Hematopoietic multipotent progenitor cell (in vitro differentiated cells): ENCODE results near the gene LIN37. TPM values are rescaled to one million over a fixed set of nuclear protein-coding genes. Genes with fewer than 3 reads are reported as not detected.

Experiments used
- DNase-seq, 3 donors: peaks; one replicate each; pipeline ENCODE4 v3.0.0-alpha.2; 2011 to 2015; ENCODE audit warnings: low read depth in 2 of 3, low spot score in 2 of 3
- total RNA-seq: library from RNA; depleted of rRNA; stranded (reverse); fragments of >200 nt; gene quantifications from one replicate; pipeline ENCODE4 v1.2.3, GENCODE V29; 2012

Gene LIN37, protein sequence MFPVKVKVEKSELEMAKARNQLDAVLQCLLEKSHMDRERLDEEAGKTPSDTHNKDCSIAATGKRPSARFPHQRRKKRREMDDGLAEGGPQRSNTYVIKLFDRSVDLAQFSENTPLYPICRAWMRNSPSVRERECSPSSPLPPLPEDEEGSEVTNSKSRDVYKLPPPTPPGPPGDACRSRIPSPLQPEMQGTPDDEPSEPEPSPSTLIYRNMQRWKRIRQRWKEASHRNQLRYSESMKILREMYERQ
- total RNA-seq: 11.6 TPM

DNA sequence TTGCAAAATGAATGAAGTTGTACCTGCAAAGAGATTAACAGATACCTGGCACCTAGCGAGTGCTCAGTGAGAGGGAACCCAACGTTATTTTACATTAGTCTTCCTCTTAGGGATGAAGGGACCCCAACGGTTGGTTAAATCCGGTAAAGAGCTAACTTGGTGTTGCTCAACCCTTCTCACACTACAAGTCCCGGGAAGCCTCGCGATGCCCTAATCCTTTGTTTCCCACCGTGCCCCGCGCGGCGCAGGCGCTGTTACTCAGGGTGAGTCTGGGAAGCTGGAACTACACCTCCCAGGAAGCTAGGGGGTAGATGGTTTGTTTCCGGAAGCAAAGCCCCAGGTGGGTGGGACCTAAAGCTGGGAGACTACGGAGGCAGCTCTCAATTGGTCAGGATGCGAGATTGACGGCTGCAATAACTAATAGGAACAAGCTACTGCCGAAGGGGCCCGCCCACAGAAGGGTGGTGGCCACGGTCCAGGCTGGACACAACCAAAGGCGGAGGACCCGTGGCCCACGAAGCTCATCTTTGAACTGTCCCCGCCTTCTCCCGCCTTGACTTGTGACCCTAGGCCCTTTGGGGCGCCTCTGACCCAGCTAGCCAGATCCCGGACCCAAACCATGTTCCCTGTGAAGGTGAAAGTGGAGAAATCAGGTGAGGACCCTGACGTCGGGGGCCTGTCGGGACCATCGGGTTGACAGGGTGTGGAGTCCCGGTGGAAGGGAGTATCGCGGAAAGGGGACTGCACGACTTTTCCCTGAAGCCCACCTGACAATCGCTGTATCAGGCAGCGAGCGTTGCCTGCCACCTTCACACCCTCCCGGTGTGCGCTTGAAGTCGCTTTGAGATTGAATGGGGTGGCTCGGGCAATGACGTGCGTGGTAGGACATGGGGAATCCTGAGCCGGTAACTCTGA is at the start of gene LIN37:
LIN37 (plus strand) TSS at position 471 of the 915 bp plus-strand sequence; CDS start at position 620, 149 bp downstream.
- DNase-seq: peak; percentile 95 to 100 (median 99)

DNA sequence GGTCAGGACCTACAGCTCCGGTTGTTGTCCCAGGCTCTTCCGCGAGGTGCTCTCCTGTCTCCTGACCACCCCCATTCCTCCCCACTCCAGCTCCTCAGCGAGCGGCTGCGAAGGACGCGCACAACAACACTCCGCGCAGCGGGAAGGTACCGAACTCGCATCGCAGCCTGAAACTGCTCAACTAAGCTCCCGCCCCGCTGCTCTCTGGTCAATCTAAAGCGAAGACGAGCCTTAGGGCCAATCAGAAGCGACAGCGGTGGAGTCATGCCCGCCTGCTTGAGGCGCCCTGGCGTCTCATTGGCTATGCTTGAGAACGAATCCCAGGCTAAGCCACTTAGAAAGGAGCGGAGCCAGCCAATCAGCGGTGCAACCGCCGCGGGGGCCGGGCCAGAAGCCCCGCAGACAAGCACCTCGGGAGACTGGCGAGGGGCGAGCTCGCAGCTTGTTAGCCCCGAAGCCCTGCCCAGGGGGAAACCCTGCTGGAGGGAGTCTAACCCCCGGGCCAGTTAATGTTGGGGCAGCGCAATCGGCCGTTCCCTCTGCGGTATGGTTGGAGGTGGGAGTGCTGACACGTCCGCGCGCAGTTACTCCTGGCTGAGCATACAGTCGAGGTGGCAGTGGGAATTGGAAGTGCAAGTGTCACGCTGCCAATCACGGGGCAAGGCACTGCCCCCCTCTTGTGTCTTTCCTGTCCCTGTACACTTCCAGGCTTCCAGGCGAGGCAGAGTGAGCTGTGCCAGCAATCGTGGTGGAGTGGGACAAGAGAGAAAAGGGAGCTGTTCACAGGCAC is 46.0 kb upstream of the LIN37 start:
- peak; percentile 76 to 97 (median 96) for DNase-seq

DNA sequence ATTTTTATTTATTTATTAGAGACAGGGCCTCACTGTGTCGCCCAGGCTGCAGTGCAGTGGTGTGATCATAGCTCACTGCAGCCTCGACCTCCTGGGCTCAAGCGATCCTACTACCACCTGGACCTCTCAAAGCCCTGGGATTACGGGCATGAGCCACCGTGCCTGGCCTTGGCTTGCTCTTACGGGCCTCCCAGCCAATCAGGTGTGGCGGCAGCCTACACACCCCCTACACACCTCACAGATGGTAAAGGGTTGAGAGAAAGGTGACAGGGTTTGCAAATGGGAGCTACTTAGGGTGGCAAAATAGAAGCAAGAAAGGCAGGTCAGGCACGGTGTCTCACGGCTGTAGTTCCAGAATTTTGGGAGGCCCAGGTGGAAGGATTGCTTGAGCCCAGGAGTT is 45.0 kb upstream of the LIN37 start:
- no peak for DNase-seq

DNA sequence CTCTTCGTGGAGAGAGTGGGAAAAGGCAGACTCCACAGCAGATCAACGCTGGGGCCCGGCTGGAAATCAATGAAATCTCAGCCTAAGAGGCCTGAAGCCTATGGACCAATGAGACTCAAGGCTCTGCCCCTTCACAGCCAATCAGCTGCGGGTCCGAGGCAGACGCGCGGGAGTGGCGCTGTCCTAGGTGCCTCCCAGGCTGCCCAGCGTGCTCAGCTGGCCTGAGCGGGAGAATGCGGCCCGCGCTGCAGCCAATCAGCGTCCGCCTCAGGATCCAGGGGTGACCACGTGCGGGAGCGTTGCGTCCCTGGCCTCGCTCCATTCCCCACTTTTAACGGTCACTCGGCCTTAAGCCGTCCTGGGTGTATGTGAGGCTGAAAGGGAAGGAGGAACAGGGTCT is 44.2 kb upstream of the LIN37 start, which contains the start of gene ZBTB32:
ZBTB32 (plus strand) TSS at position 341 of the 400 bp plus-strand sequence. CDS start 10,069 bp downstream, outside the sequence.
- peak in 1 of 3 donors; percentile 60 for DNase-seq

DNA sequence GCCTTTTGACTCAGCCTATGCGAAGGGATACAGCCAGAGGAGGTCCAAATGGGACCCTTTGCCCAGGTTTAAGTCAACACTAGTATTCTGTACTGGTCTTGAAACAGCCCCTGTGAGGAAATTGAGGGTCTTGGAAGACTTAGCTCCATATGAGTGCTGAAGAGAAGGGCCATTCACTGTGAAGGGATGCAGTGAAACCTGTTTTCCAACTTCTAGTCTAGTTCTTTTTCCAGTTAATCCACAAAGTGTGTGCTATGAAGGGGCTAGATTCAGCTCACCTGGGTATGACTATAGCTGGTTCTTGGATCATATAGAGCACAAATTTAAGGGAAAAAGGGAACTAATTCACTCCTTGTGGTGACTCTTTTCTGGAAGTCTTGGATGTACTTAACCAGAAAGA is 40.0 kb upstream of the LIN37 start:
- no peak for DNase-seq

DNA sequence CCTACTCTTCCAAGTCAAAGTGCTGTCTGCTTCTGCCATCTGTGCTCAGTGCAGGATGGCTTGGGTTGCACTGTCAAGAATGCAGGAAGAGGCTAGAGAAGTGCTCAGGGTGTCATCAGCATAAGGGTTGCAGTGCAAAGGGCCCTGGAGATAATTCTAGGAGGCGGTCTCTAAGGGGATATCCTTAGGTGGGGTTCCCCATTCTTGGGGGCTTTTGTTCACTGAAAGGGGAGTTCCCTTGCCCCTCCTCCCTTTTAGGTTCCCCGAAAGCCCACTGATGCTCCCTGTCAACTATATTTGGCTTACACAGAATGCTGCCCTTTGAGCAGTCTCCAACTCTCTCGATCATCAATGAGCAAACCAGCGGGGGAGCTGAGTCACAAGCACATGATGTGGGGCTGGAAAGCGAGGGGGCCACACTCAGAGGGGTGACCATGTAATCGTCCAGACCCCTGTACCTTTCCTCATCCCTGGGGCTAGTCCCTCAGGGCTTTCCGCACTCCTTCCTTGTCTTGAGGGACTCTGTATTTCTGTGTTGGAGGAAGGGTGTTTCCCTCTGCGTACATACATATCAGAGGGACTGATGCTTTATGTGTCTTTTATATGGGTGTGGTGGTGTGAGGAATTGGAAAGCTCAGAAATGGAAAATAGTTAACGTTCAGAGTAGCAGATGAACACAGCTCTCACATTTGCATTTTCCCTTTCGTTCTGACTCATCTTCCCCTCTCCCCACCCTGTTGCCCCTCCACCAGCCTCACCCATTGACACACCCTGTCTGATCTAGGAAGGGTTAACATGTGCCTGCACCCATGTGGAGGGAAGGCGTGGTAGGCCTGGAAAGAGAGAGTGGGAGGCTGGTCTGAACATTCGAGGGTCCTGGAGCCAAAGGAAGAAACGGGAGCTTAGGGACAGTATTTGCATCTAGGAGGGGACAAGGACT is 37.3 kb upstream of the LIN37 start:
- DNase-seq: no peak

DNA sequence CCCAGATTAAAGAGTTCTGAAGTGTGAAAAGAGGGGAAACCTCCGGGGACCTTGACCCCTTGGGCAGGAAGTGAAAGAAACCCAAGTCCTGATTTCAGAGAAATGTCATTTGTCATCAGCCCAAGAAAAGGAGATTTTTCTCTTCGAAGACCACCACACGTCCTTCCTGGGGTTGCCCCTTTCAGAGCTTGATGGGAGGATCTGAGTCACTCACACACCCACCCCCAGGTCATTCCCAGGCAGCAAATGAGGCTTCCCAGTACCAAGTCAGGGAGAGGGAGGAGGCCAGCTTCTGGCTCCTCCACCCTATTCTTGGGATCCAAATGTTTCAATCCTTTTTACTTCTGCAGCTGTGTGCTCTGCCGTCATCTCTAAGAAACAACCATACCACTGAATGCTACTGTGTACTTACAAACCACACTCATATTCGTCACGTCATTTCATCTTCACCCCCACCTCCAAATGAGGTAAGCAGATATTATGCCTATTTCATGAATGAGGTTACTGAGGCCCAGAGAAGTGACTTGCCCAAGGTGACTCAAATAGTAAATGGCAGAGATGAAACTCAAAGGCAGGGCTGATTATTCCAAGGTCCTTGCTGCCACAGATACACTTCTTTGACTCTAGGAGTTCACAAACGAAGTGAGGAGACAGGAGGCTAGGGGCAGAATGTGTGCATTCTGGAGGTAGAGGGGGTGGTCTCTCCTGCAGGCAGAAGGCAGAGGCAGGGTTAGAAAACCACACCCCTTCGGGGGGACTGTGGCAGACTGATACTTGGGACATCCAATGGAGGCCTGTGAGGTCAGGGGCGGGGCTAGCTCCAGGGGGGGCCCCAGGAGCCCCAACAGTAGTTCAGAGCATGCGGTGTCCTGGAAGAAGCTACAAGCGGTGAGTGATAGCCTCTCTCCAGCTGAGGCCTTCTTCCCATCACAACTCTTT is 35.5 kb upstream of the LIN37 start:
- no peak for DNase-seq

DNA sequence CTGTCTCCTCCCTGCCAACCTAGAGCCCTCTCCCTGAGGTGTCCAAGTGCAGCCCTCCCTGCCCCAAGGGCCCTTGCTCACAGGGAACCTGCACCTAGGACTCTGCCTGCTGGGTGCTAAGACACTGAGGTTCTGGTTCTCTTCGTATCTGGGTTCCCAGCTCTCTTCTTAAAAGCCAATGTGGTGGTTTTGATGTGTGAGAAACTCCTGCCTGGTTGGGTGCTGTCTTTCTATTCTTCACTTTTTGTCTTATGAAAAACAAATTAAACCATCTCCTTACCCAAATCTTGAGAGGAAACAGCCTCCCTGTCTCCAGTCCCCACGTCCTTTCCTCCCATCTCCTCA is 34.9 kb upstream of the LIN37 start:
- no peak for DNase-seq

DNA sequence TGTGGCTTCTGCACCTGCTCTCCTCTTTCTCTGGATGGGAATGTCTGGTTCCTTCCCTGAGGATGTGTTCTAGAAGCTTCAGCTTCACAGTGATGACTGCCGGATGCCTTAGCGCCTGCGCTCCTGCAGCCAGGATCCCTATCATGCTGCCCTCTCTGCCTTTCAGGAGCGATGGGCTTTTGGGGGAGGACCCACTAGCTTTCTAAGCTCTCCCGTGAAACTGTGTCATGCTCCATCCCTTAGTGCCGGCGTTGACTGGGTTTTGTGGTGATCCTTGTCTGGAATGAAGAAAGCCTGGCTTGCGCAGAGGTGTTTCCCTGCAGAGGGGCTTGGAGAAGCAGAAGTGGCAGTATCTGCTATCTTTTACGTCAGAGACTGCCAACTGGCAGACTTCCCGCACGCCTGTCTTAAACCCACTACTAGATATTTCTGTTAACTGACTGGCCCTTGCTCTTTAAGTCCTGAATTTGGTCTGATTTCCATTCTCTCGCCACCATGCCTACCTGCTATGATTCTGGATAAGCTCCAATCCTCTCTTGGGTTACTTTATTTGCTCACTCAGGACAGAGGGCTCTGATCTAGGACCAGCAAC is 34.4 kb upstream of the LIN37 start:
- no peak for DNase-seq

DNA sequence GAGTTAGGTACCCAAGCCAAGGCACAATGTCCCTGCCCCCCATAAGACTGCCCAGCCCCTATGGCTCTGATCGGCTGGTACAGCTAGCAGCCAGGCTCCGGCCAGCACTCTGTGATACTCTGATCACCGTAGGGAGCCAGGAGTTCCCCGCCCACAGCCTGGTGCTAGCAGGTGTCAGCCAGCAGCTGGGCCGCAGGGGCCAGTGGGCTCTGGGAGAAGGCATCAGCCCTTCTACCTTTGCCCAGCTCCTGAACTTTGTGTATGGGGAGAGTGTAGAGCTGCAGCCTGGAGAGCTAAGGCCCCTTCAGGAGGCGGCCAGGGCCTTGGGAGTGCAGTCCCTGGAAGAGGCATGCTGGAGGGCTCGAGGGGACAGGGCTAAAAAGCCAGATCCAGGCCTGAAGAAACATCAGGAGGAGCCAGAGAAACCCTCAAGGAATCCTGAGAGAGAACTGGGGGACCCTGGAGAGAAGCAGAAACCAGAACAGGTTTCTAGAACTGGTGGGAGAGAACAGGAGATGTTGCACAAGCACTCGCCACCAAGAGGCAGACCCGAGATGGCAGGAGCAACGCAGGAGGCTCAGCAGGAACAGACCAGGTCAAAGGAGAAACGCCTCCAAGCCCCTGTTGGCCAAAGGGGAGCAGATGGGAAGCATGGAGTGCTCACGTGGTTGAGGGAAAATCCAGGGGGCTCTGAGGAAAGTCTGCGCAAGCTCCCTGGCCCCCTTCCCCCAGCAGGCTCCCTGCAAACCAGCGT is 33.6 kb upstream of the LIN37 start:
- DNase-seq: no peak

DNA sequence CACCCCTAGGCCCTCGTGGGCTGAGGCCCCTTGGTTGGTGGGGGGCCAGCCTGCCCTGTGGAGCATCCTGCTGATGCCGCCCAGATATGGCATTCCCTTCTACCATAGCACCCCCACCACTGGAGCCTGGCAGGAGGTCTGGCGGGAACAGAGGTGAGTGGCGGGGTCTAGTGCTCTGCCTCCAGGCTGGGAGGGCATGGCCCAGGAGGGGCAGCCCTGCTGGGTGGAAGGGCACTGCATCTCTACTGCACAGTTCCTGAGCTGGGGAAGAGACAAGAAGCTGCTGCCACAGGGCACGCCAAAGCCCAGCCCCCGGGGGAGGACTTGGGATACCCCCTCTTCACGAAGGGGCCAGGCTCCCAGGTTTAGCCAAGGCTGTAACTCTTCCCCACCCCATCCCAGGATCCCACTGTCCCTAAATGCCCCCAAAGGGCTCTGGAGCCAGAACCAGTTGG is 33.0 kb upstream of the LIN37 start:
- DNase-seq: no peak

DNA sequence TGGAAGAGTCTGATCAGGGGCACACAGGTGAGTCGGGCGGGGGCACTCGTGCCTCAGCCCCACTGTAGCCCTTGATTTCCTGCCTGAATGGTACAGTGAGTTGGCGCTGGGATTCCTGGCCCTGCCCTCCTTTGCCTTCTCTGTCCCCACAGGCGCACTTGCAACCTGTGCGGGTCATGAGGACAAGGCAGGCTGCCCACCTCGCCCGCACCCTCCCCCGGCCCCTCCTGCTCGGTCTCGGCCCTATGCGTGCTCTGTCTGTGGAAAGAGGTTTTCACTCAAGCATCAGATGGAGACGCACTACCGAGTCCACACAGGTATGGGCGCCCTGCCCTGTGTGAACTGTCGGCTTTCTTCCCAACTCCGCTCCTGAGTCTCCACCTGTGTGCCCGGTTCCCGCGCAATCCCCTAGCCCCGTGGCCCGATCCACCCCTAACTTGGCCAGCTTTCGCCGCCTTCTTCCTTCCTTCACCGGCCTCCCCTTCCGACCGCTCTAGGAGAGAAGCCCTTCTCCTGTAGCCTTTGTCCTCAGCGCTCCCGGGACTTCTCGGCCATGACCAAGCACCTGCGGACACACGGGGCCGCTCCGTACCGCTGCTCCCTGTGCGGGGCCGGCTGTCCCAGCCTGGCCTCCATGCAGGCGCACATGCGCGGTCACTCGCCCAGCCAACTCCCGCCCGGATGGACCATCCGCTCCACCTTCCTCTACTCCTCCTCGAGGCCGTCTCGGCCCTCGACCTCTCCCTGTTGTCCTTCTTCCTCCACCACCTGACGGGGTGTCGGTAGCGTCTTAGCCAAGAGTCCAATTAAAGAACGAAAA is 32.2 kb upstream of the LIN37 start:
- DNase-seq: no peak

DNA sequence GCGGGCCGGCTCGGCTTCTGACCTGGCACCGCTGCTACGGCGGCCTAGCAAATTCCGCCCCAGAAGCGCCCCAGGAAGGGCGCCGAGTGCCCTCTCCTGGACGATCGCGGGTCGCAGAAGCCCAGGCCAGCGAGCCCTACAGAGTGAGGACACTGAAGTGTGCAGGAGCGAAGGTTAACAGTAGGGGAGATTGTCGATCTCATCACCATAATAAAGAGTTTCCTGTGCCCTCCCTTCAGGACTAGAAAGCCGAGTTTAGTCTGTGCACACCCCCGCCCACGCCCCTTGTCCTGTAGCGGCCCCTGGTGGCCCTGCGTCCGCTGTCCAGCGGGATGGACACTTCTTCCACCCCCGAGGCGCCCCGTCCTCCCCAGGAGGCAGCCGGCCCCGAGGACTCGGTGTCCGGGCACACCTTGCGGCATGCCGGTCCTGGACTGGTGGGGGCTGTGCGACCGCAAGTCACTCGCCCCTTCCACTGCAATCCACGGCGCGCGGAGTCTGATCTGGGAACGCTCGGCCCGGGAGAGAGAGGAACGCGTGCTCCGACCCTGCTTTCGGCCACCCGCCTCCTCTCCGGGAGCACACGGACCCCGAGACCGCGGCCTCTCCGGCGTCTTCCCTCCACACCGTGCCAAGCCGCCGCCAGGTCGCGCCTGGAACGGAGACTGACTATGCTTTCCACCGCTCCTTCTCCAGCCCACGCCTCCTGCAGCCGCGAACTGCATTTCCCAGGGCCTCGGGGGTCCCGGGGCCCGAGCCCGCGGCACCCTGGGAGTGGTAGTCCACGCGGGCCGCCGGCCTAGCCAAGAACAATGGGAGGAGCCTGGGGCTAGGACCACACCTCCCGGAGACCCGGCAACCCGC is 31.3 kb upstream of the LIN37 start:
- peak; percentile 51 to 97 (median 96) for DNase-seq

DNA sequence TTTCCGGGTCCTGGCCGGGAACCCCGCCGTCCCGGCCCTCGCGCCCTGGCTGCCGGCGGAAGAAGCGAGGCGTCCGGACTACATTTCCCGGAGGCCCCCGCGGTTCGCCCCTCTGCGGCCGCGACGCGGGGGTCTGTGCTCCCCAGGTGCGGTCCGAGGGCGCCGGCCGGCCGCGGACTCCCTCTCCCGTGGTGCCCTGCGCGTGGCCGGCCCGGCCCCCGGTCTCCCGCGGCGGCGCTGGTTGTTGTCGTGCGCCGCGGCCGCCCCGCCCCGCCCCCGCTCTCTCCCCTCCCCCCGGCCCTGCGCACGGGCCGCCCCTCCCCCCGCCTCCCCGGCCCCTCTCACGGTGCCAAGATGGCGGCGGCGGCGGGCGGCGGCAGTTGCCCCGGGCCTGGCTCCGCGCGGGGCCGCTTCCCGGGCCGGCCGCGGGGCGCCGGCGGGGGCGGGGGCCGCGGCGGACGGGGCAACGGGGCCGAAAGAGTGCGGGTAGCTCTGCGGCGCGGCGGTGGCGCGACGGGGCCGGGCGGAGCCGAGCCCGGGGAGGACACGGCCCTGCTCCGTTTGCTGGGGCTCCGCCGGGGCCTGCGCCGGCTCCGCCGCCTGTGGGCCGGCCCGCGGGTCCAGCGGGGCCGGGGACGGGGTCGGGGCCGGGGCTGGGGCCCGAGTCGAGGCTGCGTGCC is 30.6 kb upstream of the LIN37 start, which contains the start of gene KMT2B:
KMT2B (plus strand) TSS at position 339 of the 680 bp plus-strand sequence; CDS start at position 355, 16 bp downstream.
- peak in 1 of 3 donors; percentile 84 for DNase-seq
